ENCODE data around the gene TDRD7.

DNA sequence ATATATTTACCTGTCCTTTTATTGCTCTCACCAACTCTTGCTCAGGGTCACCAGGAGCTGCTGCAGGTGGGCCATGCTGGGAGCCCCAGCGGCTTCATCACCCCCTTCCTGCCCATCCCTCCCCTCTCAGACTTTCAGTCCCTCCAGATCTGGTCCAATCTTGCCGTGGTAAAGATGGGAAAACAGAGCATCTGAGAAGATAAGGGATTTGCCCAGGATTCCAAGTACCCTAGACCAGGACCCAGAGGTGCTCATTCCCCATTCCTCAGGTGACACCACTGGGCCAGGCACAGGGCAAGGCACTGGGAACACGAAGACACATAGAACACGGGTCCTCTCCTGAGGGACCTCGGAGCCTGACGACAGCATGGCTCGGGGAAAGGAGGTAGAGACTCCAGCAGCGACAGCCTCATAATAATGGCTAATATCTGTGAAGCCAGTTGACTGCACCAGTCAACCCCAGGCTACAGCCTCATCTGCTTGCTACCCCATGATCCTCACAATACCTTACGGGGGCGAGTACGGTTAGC is 107.6 kb downstream of the TDRD7 start:
- TF ChIP-seq, protein P1, sequence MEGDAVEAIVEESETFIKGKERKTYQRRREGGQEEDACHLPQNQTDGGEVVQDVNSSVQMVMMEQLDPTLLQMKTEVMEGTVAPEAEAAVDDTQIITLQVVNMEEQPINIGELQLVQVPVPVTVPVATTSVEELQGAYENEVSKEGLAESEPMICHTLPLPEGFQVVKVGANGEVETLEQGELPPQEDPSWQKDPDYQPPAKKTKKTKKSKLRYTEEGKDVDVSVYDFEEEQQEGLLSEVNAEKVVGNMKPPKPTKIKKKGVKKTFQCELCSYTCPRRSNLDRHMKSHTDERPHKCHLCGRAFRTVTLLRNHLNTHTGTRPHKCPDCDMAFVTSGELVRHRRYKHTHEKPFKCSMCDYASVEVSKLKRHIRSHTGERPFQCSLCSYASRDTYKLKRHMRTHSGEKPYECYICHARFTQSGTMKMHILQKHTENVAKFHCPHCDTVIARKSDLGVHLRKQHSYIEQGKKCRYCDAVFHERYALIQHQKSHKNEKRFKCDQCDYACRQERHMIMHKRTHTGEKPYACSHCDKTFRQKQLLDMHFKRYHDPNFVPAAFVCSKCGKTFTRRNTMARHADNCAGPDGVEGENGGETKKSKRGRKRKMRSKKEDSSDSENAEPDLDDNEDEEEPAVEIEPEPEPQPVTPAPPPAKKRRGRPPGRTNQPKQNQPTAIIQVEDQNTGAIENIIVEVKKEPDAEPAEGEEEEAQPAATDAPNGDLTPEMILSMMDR (IDR thresholded peaks at IDR 0.05; ENCODE audit: low read length): no peak
- no peak for TF ChIP-seq EZH2 (IDR thresholded peaks at IDR 0.05; ENCODE audit: borderline replicate concordance, low read length)

All from OCI-LY1 (cell line).